AG04449 (cell line): ENCODE data around the gene GPN1.
A peak's percentile ranks its signal among the peaks of the same experiment; 100 is the strongest.

Experiments
- CTCF ChIA-PET: fragments of 350-600 bp; formaldehyde crosslinking; extraction: SDS; loops from one replicate; lab custom pipeline; 2021; ENCODE audit warnings: antibody characterized with exemption; lab: Yijun Ruan, JAX
- POLR2A ChIA-PET: fragments of 400-600, 350-600 bp; formaldehyde crosslinking; extraction: SDS; loops from one replicate; lab custom pipeline; 2020; ENCODE audit warnings: antibody characterized with exemption, inconsistent platforms; lab: Yijun Ruan, JAX
- DNase-seq: peaks from one replicate; pipeline ENCODE4 v3.0.0-alpha.2; 2010; ENCODE audit warnings: low read depth, low spot score
- H3K4me3 ChIP-seq: 2 replicates; pipeline ENCODE4 v1.5.1; 2011; ENCODE audit warnings: low read depth, mild to moderate bottlenecking, control low read depth, low read length
- CTCF ChIP-seq: IDR thresholded peaks from one replicate; pipeline ENCODE4 v1.5.1; 2011; ENCODE audit warnings: mild to moderate bottlenecking, moderate library complexity, low read length, control low read depth, inconsistent platforms; ENCODE audit not compliant: insufficient read depth; ENCODE audit errors: missing control alignments

The GPN1 gene

DNA sequence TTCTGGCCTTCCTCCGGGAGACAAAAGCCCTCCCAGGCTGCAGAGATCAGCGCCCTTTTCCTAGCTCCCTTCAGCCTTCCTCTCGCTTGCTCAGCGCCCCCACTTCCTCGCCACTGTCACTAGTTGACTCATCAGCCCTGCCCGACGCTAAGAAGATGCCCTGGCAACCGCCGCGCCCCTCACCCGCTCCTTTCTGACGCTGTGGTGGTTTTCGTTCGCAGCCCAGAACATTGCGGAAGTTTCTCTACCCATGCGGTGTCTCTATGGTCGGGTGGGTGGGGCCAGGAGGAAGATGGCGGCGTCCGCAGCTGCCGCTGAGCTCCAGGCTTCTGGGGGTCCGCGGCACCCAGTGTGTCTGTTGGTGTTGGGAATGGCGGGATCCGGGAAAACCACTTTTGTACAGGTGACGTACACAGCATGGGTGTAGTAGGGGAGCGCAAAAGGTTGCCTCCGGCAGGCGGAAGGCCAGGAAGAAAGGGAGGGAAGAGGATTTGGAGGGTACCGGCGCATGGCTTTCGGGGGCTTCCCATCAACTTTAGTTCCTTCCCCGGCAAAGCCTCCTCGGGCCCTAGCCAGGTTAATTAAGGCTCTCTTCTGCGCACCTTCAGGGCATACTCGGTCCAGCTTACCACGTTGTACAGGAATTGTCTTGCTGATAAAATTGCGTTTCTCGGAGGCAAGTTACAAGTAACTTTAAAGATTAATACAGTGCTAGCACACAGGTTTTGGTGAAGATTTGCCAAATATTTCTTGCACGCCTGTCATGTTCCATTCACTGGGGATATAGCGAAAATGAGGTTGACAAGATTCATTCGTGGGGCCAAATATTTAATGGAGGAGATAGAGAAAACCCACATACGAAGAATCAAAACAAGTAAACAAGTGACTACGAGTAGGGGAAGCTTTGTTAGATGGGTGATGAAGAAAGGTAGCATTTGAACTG lies at the start of gene GPN1, which contains the start of gene CCDC121:
GPN1 (plus strand) TSS at position 284 of the 943 bp plus-strand sequence; CDS start at position 293, 9 bp downstream.
CCDC121 (minus strand) TSS at position 246 of the 943 bp plus-strand sequence. CDS start 1,213 bp downstream, outside the sequence.
- peak within 1 kb of the TSS; percentile 96 for H3K4me3 ChIP-seq
- CTCF ChIA-PET: interaction anchor here (1.0 to 1.7 kb wide), 2 partner anchors 54 kb away, joined by 3 to 8 read pairs; no protein-coding TSS in a partner anchor
- POLR2A ChIA-PET: interaction anchor here (0.7 to 2.6 kb wide), 5 partner anchors 9 to 200 kb away, joined by 3 to 12 read pairs (median 3); partner anchors contain the start of genes NRBP1, SLC4A1AP and SUPT7L
- no peak for TF ChIP-seq CTCF
- peak; percentile 70 for DNase-seq

GRCh38 chr2:27581417-27582128 lies 47.3 kb upstream of the GPN1 start:
- POLR2A ChIA-PET: no interaction called here
- CTCF ChIA-PET: no interaction called here
- no peak for TF ChIP-seq CTCF
- no peak overlapping the region for H3K4me3 ChIP-seq
- DNase-seq: no peak

GRCh38 chr2:27582129-27582694 lies 46.6 kb upstream of the GPN1 start:
- ChIA-PET POLR2A (interaction anchor here (0.7 kb wide), 2 partner anchors 14 to 226 kb away, joined by 3 read pairs; partner anchors contain the start of gene GTF3C2), CTCF (no interaction called here)
- no peak for DNase-seq
- no peak for TF ChIP-seq CTCF
- peak overlapping the region; percentile 82 for H3K4me3 ChIP-seq

DNA sequence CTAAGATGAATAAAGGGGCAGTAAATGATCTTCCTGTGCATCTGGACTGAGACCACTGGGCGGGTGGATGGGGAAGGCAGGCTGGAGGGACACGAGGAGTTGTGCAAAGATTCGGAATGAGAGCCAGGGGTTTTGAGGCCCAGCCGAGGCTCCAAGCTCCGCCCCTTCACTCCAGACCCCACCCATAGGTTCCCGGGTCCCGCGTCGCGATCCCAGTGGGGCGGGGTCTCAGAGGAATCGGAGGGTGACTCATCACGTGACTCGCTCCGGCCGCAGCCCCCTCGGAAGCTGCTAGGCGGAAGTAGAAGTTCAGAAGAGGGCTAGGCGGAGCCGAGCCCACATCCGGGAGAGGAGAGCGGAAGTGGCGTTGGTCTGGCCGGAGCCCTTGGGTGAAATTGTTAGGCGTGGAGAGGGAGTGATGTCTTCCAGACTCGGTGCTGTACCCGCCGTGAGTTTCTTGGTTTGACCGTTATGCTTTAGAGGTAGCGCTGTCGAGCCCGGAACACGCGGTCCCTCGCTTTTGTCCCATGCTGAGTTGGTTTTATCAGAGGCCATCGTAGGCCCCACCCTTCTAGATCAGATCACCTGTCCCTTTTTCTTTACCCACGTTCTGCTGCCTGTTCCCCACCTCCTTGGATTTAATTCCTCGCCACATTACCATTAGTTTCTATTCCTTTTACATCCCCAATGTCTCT lies 46.0 kb upstream of the GPN1 start, which contains the start of gene ZNF512:
ZNF512 (plus strand) TSS at position 348 of the 695 bp plus-strand sequence; CDS start at position 419, 71 bp downstream.
- DNase-seq: peak; percentile 38
- ChIA-PET POLR2A (interaction anchor here (0.7 kb wide), 3 partner anchors 9 to 226 kb away, joined by 3 read pairs; partner anchors contain the start of gene GTF3C2), CTCF (interaction anchor here (0.6 kb wide), 1 partner anchor 14 kb away, joined by 3 read pairs; no protein-coding TSS in a partner anchor)
- H3K4me3 ChIP-seq: peak within 1 kb of the TSS; percentile 82
- no peak for TF ChIP-seq CTCF

- POLR2A ChIA-PET: interaction anchor here (0.7 kb wide), 1 partner anchor 10 kb away, joined by 3 read pairs; no protein-coding TSS in a partner anchor
- peak overlapping the region; percentile 82 for H3K4me3 ChIP-seq
- no peak for TF ChIP-seq CTCF
- CTCF ChIA-PET: interaction anchor here (0.6 to 1.0 kb wide), 2 partner anchors 13 to 100 kb away, joined by 3 to 4 read pairs; no protein-coding TSS in a partner anchor
- no peak for DNase-seq
These were observed 45.4 kb upstream of the GPN1 start for GRCh38 chr2:27583390-27583915.
